Liver (tissue), 9 donors: Measurements from ENCODE around the gene IL10. TPM values are rescaled to one million over a fixed set of nuclear protein-coding genes. Genes with fewer than 3 reads are reported as not detected.

Experiments used
- DNase-seq: peaks from one replicate; pipeline ENCODE4 v3.0.0-alpha.2; 2017; ENCODE audit warnings: low spot score
- H3K27ac ChIP-seq, 2 donors: one replicate each; pipeline ENCODE4 v1.7.0; 2013; ENCODE audit warnings: inconsistent platforms in 2 of 2, low read length in 2 of 2, control low read depth in 1 of 2, low read depth in 1 of 2, mild to moderate bottlenecking in 1 of 2
- H3K27me3 ChIP-seq, 4 donors: one replicate each; pipeline versions ENCODE4 v1.6.1 to v1.7.0; 2013; ENCODE audit warnings: low read length in 3 of 4, inconsistent platforms in 1 of 4, mild to moderate bottlenecking in 1 of 4, moderate library complexity in 1 of 4; ENCODE audit not compliant: control insufficient read depth in 4 of 4, insufficient read depth in 4 of 4
- H3K36me3 ChIP-seq, 4 donors: one replicate each; pipeline versions ENCODE4 v1.6.1 to v1.7.0; 2013; ENCODE audit warnings: low read length in 3 of 4, mild to moderate bottlenecking in 3 of 4, low read depth in 1 of 4, moderate library complexity in 1 of 4; ENCODE audit not compliant: control insufficient read depth in 4 of 4, insufficient read depth in 3 of 4
- H3K4me1 ChIP-seq, 4 donors: one replicate each; pipeline versions ENCODE4 v1.6.1 to v1.7.0; 2013; ENCODE audit warnings: low read length in 3 of 4, mild to moderate bottlenecking in 3 of 4, moderate library complexity in 1 of 4; ENCODE audit not compliant: control insufficient read depth in 4 of 4, insufficient read depth in 4 of 4
- H3K4me3 ChIP-seq, 3 donors: one replicate each; pipeline versions ENCODE4 v1.6.1 to v1.7.0; 2013; ENCODE audit warnings: low read length in 3 of 3, control low read depth in 1 of 3, low read depth in 1 of 3, mild to moderate bottlenecking in 1 of 3
- H3K9ac ChIP-seq, 2 donors: one replicate each; pipeline ENCODE4 v1.7.0; 2013; ENCODE audit warnings: low read length in 2 of 2, mild to moderate bottlenecking in 2 of 2, moderate library complexity in 2 of 2, control low read depth in 1 of 2, low read depth in 1 of 2
- H3K9me3 ChIP-seq, 4 donors: one replicate each; pipeline versions ENCODE4 v1.6.1 to v1.7.0; 2013; ENCODE audit warnings: low read length in 3 of 4; ENCODE audit not compliant: control insufficient read depth in 4 of 4
- EGR1 ChIP-seq, 2 donors: IDR thresholded peaks; 2 replicates each; pipeline ENCODE4 v1.6.1; 2016 to 2018; ENCODE audit warnings: antibody characterized with exemption in 2 of 2, low read depth in 2 of 2
- FOXA1 ChIP-seq: IDR thresholded peaks from 2 replicates; pipeline ENCODE4 v1.6.1; 2016; ENCODE audit warnings: antibody characterized with exemption
- FOXA2 ChIP-seq: IDR thresholded peaks from 2 replicates; pipeline ENCODE4 v1.6.1; 2016; ENCODE audit warnings: antibody characterized with exemption
- GABPA ChIP-seq, 2 donors: IDR thresholded peaks in 1 of 2; conservative IDR thresholded peaks in 1 of 2; 2 replicates each; pipeline ENCODE4 v1.6.1; 2016; ENCODE audit warnings: antibody characterized with exemption in 2 of 2, mild to moderate bottlenecking in 1 of 2, moderate library complexity in 1 of 2
- HNF4A ChIP-seq, 2 donors: conservative IDR thresholded peaks; 2 replicates each; pipeline ENCODE4 v1.6.1; 2016; ENCODE audit warnings: antibody characterized with exemption in 2 of 2, mild to moderate bottlenecking in 2 of 2
- HNF4G ChIP-seq: IDR thresholded peaks from 2 replicates; pipeline ENCODE4 v1.6.1; 2016; ENCODE audit warnings: antibody characterized with exemption
- JUND ChIP-seq, 2 donors: IDR thresholded peaks; 2 replicates each; pipeline ENCODE4 v1.6.1; 2016; ENCODE audit warnings: antibody characterized with exemption in 2 of 2
- NR2F2 ChIP-seq: IDR thresholded peaks from 2 replicates; pipeline ENCODE4 v1.6.1; 2016; ENCODE audit warnings: antibody characterized with exemption
- RAD21 ChIP-seq, 2 donors: IDR thresholded peaks; 2 replicates each; pipeline ENCODE4 v1.6.1; 2016; ENCODE audit warnings: antibody characterized with exemption in 2 of 2, mild to moderate bottlenecking in 2 of 2
- RXRA ChIP-seq, 2 donors: IDR thresholded peaks; 2 replicates each; pipeline ENCODE4 v1.6.1; 2017 to 2018; ENCODE audit warnings: antibody characterized with exemption in 2 of 2, mild to moderate bottlenecking in 1 of 2
- SP1 ChIP-seq: IDR thresholded peaks from 2 replicates; pipeline ENCODE4 v1.6.1; 2018; ENCODE audit warnings: antibody characterized with exemption, mild to moderate bottlenecking
- YY1 ChIP-seq: IDR thresholded peaks from 2 replicates; pipeline ENCODE4 v1.6.1; 2016; ENCODE audit warnings: antibody characterized with exemption, mild to moderate bottlenecking
- WGBS: extraction: QIAGEN DNeasy Blood & Tissue Kit; methylation state at CpG from one replicate; pipeline ENCODE4 v1.1.7; 2013; 5-methylcytosine and 5-hydroxymethylcytosine counted together
- polyA plus RNA-seq, 2 donors: library from polyadenylated mRNA; stranded (reverse) in 1 of 2; unstranded in 1 of 2; fragments of 200-250 nt in 1 of 2; fragments of >200 nt in 1 of 2; fragmentation: Nextera tagmentation in 1 of 2; extraction: Ambion mirVana in 1 of 2; gene quantifications; one replicate each; pipeline versions ENCODE4 v1.2.1 to v1.2.3, GENCODE V29; 2013 to 2015
- total RNA-seq, 2 donors: library from RNA; depleted of rRNA; stranded (reverse); fragments of >200 nt; gene quantifications; one replicate each; pipeline ENCODE4 v1.2.3, GENCODE V29; 2014
- TF ChIP-seq, protein P1 (sequence below): fragments of 150-350 bp; IDR thresholded peaks from 2 replicates; pipeline ENCODE4 v1.5.1; 2017; ENCODE audit warnings: improper control_type of control experiment, low read depth, low read length; ENCODE audit not compliant: missing input control
- TF ChIP-seq, protein P2 (sequence below): IDR thresholded peaks from 2 replicates; pipeline ENCODE4 v1.6.1; 2016; ENCODE audit warnings: antibody characterized with exemption, mild to moderate bottlenecking
- TF ChIP-seq, protein P3 (sequence below): IDR thresholded peaks from 2 replicates; pipeline ENCODE4 v1.6.1; 2016; ENCODE audit warnings: antibody characterized with exemption
- TF ChIP-seq, protein P4 (sequence below): IDR thresholded peaks from 2 replicates; pipeline ENCODE4 v1.6.1; 2016; ENCODE audit warnings: antibody characterized with exemption
- TF ChIP-seq, protein P5 (sequence below): IDR thresholded peaks from 2 replicates; pipeline ENCODE4 v1.6.1; 2016; ENCODE audit warnings: antibody characterized with exemption
- donor health status: healthy.
- donor health status: healthy.
- donor health status: healthy.
- donor health status: healthy.
- donor health status: healthy.

The IL10 gene
- total and polyA plus RNA-seq, 4 donors = 0.23 to 1.4 (median 0.59) TPM

DNA sequence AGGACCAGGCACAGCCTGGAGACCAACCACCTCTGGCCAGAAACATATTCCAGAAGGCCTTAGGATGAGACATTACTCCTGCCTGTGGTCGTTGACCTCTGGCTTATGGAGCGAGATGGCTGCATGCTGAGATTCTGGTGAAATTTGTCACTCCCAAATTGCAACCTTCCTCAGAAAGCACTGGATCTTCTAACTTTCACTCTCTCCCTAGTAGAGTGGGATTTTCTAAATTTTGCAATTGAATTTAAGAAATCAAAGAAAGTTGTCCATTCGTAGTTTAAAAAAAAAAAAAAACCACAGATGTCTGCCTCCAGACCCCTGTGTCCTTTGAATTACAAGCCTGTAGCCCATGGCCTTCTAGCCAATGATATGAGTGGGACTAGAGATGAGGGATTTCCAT, 28.6 kb upstream of the IL10 start:
- 84% methylated on average over 3 of the region's 3 CpGs for WGBS
- TF ChIP-seq, protein P1, sequence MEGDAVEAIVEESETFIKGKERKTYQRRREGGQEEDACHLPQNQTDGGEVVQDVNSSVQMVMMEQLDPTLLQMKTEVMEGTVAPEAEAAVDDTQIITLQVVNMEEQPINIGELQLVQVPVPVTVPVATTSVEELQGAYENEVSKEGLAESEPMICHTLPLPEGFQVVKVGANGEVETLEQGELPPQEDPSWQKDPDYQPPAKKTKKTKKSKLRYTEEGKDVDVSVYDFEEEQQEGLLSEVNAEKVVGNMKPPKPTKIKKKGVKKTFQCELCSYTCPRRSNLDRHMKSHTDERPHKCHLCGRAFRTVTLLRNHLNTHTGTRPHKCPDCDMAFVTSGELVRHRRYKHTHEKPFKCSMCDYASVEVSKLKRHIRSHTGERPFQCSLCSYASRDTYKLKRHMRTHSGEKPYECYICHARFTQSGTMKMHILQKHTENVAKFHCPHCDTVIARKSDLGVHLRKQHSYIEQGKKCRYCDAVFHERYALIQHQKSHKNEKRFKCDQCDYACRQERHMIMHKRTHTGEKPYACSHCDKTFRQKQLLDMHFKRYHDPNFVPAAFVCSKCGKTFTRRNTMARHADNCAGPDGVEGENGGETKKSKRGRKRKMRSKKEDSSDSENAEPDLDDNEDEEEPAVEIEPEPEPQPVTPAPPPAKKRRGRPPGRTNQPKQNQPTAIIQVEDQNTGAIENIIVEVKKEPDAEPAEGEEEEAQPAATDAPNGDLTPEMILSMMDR = no peak
- TF ChIP-seq, protein P2, sequence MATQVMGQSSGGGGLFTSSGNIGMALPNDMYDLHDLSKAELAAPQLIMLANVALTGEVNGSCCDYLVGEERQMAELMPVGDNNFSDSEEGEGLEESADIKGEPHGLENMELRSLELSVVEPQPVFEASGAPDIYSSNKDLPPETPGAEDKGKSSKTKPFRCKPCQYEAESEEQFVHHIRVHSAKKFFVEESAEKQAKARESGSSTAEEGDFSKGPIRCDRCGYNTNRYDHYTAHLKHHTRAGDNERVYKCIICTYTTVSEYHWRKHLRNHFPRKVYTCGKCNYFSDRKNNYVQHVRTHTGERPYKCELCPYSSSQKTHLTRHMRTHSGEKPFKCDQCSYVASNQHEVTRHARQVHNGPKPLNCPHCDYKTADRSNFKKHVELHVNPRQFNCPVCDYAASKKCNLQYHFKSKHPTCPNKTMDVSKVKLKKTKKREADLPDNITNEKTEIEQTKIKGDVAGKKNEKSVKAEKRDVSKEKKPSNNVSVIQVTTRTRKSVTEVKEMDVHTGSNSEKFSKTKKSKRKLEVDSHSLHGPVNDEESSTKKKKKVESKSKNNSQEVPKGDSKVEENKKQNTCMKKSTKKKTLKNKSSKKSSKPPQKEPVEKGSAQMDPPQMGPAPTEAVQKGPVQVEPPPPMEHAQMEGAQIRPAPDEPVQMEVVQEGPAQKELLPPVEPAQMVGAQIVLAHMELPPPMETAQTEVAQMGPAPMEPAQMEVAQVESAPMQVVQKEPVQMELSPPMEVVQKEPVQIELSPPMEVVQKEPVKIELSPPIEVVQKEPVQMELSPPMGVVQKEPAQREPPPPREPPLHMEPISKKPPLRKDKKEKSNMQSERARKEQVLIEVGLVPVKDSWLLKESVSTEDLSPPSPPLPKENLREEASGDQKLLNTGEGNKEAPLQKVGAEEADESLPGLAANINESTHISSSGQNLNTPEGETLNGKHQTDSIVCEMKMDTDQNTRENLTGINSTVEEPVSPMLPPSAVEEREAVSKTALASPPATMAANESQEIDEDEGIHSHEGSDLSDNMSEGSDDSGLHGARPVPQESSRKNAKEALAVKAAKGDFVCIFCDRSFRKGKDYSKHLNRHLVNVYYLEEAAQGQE = no peak
- TF ChIP-seq JUND (IDR thresholded peaks at IDR 0.05) (no peak), FOXA1 (no peak), RXRA (IDR thresholded peaks at IDR 0.05) (no peak), GABPA (IDR thresholded peaks at IDR 0.05 in 1 of 2, conservative IDR thresholded peaks at IDR 0.05 in 1 of 2) (no peak), NR2F2 (no peak), EGR1 (IDR thresholded peaks at IDR 0.05; ENCODE audit: low read depth in 2 of 2) (no peak), FOXA2 (no peak)
- TF ChIP-seq, protein P3, sequence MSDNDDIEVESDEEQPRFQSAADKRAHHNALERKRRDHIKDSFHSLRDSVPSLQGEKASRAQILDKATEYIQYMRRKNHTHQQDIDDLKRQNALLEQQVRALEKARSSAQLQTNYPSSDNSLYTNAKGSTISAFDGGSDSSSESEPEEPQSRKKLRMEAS = no peak
- TF ChIP-seq, protein P4, sequence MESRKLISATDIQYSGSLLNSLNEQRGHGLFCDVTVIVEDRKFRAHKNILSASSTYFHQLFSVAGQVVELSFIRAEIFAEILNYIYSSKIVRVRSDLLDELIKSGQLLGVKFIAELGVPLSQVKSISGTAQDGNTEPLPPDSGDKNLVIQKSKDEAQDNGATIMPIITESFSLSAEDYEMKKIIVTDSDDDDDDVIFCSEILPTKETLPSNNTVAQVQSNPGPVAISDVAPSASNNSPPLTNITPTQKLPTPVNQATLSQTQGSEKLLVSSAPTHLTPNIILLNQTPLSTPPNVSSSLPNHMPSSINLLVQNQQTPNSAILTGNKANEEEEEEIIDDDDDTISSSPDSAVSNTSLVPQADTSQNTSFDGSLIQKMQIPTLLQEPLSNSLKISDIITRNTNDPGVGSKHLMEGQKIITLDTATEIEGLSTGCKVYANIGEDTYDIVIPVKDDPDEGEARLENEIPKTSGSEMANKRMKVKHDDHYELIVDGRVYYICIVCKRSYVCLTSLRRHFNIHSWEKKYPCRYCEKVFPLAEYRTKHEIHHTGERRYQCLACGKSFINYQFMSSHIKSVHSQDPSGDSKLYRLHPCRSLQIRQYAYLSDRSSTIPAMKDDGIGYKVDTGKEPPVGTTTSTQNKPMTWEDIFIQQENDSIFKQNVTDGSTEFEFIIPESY = no peak
- TF ChIP-seq, protein P5, sequence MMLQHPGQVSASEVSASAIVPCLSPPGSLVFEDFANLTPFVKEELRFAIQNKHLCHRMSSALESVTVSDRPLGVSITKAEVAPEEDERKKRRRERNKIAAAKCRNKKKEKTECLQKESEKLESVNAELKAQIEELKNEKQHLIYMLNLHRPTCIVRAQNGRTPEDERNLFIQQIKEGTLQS = no peak

DNA sequence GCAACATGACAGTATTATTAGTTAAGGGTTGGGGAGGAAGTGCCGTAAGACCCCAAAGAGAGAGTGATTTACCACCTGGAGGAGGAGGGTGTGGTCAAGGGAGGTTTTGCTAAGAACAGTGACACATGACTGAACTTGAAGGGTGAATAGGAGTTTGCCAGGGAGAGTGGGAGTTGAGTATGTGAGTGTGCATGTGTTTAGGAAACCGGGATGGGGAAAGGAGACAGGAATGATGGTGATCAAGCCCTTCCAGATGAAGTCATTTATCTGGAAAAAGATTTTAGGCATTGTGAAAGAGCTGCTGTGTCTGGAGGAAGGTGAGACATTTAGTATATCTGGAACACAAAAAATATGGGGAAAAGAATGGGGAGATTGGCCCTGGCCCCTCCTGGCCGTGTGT, 28.1 kb upstream of the IL10 start:
- no peak overlapping the region for H3K4me3 ChIP-seq
- DNase-seq = no peak
- no peaks in the 10 kb centered on the region for H3K9me3 ChIP-seq
- H3K4me1 ChIP-seq = no peaks in the 10 kb centered on the region
- WGBS = 90% methylated on average over 3 of the region's 3 CpGs
- no peak overlapping the region for H3K27ac ChIP-seq
- H3K36me3 ChIP-seq = no peaks in the 10 kb centered on the region
- H3K9ac ChIP-seq = no peak overlapping the region
- H3K27me3 ChIP-seq = no peaks in the 10 kb centered on the region
- TF ChIP-seq JUND (IDR thresholded peaks at IDR 0.05) = no peak
- no peak for TF ChIP-seq SP1
- TF ChIP-seq, protein P3 = no peak
- TF ChIP-seq RAD21 (IDR thresholded peaks at IDR 0.05) = no peak
- TF ChIP-seq NR2F2 = no peak
- TF ChIP-seq, protein P1 = no peak
- TF ChIP-seq YY1 = no peak
- TF ChIP-seq HNF4A (conservative IDR thresholded peaks at IDR 0.05) = no peak
- no peak for TF ChIP-seq GABPA (IDR thresholded peaks at IDR 0.05 in 1 of 2, conservative IDR thresholded peaks at IDR 0.05 in 1 of 2)
- TF ChIP-seq, protein P2 = no peak
- no peak for TF ChIP-seq HNF4G
- TF ChIP-seq FOXA1 = no peak
- TF ChIP-seq, protein P5 = no peak
- no peak for TF ChIP-seq RXRA (IDR thresholded peaks at IDR 0.05)

More for the DNA sequence above, 28.6 kb upstream of the IL10 start:
- no peaks in the 10 kb centered on the region for H3K36me3 ChIP-seq
- H3K4me3 ChIP-seq = no peak overlapping the region
- DNase-seq = no peak
- no peaks in the 10 kb centered on the region for H3K9me3 ChIP-seq
- H3K27ac ChIP-seq = no peak overlapping the region
- no peaks in the 10 kb centered on the region for H3K27me3 ChIP-seq
- H3K9ac ChIP-seq = no peak overlapping the region
- H3K4me1 ChIP-seq = no peaks in the 10 kb centered on the region
